Colon (tissue), 2 donors: ENCODE data around the gene TUBG2.

Experiments
- FAIRE-seq: peaks from 2 replicates; lab custom pipeline; 2012; peaks lifted over from hg19 to GRCh38; lab: Jason Lieb, UNC
- donor health status: control.
- donor health status: control.

The TUBG2 gene

DNA sequence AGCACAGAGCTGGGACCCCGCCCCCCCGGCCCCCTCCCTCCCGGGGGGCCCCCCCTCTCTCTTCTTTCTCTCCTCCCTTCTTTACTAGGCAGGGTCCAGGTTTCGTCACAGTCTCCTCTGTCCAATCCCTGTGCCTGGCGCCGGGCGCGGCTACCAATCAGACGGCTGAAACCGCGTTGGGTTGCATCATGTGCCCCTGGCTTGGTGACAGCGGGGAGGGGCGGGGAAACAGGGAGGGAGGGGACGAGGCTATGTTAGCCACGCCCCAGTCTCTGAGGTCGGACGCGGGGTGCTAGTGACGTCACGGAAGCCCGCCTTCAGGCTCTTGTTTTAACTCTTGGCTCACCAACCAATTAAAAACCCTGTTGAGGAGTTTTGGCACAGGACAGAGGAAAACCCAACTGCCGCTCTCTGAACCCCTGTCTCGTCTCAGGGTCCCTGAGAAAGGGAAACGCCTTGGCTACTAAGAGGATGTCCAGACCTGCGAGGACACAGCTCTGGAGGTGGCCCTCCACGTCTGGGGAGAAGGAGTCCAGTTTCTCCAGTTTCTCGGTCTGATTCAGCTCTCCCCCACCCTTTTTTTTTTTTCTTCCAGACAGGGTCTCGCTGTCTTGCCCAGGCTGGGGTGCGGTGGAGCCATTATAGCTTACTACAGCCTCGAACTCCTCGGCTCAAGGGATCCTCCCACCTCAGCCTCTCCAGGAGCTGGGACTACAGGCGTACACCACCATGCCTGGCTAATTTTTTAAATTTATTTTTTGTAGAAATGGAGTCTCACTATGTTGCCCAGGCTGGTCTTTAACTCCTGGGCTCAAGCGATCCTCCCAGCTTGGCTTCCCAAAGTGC lies 18.2 kb downstream of the TUBG2 start:
- FAIRE-seq = peak; percentile 33

DNA sequence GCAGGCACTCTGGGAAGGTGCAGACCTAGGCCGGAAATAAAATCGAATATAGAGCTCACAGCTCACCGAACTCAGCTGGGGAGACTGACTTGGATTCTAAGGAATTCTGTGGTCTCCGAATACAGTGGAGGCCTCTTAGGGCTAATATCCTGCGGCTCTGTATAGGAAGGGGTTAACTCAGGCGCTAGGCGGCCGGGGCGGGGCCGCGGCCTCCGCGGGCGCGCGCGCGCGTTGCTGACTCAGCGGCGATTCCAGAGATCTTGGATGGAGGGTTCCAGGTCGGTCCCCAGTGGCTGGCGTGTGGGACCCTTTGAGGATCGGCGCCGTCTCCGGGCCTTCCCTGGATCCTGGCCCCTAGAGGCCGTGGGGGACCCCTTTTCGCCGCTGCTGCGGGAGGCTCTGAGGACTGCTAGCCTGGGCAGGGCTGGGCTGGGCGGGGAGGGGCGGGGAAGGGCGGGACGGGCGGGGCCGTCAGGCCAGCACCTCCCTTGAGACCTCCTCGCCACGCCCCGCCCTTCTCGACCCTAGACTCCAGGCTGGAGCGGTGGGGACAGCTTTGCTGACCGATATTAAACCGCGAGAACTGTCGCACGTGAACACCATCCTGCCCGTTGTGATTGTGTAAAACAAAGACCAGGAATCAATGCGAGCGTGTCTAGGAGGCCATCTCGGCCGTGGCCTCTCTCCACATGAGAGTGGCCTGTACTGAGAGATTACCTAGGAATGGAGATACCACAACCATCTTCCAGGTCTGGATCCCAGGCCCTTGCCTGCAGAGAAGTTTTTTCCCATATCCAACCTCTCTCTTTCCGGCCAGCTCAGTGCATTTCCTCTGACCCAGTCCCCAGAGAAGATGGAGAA lies 19.1 kb downstream of the TUBG2 start:
- no peak for FAIRE-seq

DNA sequence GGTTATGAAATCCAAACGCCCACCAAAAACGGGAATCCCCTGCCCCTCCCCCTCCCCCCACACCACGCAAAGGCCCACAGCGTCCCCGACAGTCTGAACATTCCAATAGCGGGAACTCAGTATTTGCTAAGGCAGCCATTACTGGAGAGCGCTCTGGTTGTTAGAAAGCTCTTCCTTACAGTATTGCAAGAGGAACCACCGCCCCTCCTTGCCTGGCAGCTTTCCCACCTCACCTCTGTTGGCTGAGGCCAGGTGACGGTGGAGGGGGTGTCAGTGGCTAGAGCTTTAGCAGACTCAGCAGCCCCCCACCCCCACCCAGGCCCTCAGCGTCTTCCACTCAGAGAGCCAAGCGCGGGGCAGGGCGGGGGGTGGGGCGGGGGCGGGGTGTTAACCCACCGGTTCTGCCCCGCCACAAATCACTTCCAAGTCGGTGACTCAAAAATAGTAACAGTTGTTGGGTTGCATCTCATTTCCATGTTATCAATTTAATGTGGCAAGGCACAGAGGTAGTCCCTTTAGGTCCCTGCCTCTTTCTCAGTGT lies 19.9 kb downstream of the TUBG2 start:
- no peak for FAIRE-seq

DNA sequence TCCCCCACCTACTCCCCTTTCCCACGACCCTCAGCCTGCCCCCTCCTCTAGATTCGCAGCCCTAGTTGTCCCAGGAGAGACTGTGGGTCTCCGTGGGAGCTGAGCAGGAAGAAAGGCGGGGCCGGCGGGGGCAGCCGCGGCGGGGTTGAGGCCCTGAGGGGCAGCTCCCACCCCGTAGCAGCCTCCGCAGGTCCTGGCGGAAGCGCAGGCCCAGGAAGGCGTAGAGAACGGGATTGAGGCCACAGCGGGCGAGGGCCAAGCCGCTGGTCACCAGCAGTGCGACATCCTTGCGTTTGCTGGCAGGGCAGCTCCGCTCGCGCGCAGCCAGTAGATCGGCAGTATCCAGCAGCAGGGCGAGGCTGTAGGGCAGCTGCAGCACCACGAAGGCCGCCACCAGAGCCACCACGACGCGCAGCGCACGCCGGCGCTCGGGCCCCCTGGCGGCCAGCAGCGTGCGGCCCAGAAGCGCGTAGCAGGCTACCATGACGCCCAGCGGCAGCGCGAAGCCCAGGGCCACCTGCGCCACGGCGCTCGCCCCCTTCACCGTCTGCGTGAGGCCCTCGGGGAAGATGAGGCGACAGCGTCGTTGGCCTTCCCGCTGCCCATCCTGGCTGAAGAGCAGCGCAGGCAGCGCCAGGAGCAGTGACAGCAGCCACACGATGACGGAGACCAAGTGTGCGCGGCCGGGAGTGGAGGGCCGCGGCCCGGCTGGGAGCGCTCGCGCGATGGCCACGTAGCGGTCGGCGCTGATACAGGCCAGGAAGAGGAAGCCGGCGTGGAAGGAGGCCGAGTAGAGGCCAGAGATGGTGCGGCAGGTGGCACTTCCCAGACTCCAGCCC lies 20.6 kb downstream of the TUBG2 start:
- FAIRE-seq = no peak

DNA sequence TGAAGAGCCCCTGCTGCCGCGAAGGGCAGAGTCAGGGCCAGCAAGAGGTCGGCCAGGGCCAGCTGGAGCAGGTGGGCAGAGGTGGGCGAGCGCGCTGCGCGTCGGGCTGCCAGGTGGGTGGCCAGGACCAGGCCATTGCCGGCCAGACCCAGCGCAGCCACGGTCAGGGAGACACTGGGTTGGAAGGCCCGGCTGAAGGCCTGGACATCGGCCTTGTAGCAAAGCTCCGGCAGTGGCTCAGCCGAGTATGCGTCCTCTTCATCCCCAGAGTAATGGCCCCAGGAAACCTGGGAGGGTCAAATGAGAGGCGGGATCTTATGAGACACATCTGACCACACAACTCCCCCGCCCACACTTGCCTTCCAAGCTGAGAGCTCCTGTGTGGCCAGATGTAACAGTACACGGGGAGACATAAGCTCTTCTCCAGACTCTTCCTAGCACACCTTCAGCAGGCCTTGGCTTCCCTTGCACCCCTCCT lies 21.3 kb downstream of the TUBG2 start:
- FAIRE-seq = no peak

DNA sequence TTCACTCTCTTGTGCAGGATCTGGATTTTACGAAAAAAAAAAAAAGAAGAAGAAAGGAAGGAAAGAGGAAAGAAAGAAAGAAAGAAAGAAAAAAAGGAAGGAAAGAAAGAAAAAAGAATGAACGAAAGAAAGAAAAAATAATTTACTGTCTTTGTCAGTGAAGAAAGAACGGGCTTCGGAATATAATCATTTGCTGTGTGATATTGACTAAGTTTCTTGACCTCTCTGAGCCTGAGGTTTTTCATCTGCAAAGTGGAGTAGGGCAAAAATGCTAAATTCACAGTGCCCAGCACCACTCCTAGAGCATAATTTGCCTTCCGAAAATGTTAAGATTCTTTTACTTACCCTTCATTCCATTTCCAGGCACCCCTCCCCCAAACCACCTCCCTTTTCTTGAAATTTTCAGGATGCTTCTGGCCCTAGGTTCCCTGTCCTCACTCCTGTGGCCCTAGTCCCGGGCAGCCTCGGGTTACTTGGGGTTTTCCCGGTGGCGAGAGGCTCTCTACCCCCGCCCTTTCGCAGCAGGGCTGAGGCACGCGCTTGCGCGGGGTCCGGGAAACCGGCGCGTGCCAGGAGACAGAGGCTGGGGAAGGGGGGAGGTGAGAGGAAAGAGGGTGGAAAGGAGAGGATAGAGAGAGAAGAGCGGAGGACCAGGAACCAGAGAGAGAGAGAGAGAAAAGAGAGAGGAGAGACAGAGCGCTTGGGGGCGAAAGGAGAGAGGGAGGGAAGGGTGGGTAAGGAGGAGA lies 23.1 kb downstream of the TUBG2 start, which contains the start of gene CNTNAP1:
CNTNAP1 (plus strand) TSS at position 556 of the 746 bp plus-strand sequence. CDS start 299 bp downstream, outside the sequence.
- no peak for FAIRE-seq

DNA sequence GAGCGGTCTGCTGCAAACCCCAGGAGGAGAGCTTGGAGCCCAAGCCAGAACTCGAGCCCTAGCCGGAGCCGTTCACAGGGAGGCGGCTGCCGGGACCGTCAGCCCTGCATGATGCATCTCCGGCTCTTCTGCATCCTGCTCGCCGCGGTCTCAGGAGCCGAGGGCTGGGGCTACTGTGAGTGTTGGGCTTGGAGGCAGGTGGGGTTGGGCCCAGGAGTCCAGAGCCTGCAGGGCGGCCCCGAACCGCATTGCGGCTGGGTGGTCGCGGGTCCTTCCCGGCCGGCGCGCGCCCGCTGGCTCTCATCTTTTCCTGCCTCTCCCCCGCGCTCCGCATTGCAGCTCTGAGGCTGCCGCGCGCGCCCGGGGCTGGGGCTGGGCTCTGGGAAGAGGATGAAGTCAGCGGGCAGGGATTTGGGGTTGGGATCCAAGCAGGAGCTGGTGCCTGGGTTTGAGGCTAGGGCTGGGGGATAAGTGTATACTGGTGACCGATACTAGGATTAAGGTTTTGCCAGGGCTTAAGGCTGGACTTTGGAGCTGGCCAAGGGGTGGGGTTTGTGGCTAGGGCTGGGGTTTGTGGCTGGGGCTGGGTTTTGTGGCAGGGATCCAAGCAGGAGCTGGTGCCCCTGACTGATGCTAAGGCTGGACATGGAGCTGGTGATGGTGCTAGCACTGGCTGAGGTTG lies 23.8 kb downstream of the TUBG2 start:
- FAIRE-seq = no peak

DNA sequence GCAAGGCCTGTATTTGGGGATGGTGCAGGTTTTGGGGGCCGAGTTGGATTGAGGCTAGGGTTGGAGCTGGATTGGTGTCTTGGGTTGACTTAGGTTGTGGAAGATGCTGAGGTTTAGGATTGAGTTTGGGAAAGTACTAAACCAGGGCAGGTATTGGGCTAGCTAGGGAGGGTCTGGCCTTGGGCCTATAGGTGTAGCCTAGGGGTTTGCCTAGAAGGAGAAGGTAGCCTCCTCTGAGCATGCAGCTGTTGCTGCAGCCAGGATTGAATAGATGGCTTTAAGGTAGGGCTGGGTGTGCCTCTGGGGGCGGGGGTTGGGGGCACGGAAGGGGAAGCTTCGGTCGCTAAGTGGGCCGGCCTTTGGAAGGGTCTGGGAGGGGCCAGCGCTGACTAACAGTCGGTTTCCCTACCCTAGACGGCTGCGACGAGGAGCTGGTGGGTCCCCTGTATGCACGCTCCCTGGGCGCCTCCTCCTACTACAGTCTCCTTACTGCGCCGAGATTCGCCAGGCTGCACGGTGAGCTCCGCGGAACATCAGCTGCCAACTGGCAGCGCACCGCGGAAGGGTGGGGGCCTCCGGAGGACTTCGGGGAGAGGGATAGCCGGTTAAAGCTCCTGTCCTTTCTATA lies 24.4 kb downstream of the TUBG2 start:
- FAIRE-seq = no peak

DNA sequence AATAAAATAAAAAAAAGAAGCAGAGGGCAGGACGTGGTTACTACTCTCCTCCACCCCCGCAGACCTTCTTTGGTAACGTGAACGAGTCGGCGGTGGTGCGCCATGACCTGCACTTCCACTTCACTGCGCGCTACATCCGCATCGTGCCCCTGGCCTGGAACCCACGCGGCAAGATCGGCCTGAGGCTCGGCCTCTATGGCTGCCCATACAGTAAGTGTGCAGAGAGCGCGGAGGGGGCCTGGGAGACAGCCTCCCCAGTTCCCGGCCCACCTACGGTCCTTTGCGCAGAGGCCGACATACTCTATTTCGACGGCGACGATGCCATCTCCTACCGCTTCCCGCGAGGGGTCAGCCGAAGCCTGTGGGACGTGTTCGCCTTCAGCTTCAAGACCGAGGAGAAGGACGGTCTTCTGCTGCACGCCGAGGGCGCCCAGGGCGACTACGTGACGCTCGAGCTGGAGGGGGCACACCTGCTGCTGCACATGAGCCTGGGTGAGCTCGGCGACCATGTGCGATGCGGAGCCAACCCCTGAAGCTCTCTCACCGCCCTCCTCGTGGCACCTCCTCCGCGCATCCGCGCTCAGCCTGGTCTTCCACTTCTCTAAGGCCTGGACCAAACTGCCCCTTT lies 26.0 kb downstream of the TUBG2 start:
- no peak for FAIRE-seq

DNA sequence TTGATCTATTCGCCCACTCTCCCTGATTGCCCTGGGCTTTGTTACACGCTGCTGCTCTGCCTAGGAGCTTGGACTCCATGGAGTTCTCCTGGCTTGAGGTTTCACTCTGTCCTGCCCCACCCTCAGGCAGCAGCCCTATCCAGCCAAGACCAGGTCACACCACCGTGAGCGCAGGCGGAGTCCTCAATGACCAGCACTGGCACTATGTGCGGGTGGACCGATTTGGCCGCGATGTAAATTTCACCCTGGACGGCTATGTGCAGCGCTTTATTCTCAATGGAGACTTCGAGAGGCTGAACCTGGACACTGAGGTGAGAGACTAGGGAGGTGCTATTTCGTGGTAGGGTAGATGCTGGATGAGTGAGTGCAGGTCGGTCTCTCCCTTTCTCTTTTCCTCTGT lies 26.7 kb downstream of the TUBG2 start:
- no peak for FAIRE-seq

DNA sequence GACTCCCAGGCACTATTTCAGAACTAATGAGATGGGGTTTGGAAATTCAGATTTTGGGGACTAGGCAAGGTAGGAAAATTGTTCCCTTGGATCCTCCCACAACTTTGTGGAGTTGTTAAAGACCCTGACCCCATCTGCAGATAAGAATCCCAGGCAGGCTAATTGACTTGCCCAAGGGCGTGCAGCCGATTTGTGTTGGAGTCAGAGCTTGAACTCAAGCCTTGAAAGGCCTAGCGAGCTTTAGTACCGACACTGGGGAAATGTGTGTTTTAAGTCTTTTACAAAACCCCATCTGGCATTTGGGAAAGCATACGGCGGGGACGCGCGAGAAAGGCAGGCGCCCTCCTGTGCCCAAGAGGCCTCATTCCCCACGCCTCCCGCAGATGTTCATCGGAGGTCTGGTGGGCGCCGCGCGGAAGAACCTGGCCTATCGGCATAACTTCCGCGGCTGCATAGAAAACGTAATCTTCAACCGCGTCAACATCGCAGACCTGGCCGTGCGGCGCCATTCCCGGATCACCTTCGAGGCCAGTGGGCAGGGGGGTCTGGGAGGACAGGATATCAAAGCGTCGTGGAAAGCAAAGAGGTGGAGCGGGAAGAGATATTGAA lies 27.5 kb downstream of the TUBG2 start:
- no peak for FAIRE-seq

DNA sequence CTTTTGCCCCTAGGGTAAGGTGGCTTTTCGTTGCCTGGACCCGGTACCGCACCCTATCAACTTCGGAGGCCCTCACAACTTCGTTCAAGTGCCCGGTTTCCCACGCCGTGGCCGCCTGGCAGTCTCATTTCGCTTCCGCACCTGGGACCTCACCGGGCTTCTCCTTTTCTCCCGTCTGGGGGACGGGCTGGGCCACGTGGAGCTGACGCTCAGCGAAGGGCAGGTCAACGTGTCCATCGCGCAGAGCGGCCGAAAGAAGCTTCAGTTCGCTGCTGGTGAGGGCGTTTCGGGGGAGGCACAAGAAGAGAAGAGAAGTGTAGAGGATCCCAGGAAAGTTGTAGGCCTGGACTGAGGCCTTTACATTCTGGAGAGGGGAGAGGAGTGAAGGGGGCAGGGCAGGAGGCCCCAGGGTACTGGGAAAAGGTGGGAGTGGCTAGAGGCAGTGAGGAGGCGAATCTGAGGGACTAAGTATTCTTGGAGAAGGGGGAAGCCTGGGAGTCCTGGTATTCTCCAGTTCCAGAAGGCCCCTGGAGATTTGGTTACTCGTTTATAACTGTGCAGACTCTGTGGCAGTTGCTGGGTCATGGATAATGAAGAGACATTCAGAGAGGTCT lies 28.7 kb downstream of the TUBG2 start:
- FAIRE-seq = no peak

DNA sequence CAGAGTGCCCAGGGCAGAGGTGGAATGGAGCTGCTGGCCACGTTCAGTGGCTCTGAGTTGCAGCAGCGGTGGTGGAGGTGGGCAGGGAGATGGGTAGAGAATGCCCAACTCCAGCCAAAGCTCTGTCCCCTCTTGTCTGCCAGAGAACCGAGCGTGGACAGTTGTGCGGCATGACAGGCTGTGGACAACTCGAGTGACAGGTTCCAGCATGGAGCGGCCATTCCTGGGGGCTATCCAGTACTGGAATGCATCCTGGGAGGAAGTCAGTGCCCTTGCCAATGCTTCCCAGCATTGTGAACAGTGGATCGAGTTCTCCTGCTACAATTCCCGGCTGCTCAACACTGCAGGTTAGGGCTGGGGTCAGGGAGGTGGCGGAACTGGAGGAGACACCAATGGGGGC lies 31.5 kb downstream of the TUBG2 start:
- no peak for FAIRE-seq

DNA sequence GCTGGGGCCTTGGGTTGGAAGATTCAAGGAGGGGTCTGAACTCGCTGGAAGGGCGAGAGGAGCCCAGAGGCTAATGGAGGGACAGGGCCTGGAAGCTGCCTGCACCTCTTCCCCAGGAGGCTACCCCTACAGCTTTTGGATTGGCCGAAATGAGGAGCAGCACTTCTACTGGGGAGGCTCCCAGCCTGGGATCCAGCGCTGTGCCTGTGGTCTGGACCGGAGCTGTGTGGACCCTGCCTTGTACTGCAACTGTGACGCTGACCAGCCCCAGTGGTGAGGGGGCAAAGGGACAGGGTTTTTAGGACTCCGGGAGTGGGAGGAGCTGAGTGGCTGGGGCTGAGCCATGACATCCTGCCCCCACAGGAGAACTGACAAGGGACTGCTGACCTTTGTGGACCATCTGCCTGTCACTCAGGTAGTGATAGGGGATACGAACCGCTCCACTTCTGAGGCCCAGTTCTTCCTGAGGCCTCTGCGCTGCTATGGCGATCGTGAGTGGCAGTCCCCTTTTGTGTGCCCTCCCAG lies 32.0 kb downstream of the TUBG2 start:
- no peak for FAIRE-seq

DNA sequence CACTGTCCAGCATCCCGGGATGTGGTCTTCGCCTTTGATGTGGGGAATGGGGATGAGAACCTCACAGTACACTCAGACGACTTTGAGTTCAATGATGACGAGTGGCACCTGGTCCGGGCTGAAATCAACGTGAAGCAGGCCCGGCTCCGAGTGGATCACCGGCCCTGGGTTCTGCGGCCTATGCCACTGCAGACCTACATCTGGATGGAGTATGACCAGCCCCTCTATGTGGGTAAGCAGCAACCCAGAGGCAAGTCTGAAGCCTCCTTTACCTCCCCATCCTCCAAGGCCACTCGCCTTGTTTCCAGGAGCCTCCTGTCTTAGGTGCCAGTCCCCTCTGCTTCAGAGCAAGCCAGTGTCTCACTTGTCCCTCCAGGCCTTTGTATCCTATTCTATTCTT lies 33.4 kb downstream of the TUBG2 start:
- no peak for FAIRE-seq

DNA sequence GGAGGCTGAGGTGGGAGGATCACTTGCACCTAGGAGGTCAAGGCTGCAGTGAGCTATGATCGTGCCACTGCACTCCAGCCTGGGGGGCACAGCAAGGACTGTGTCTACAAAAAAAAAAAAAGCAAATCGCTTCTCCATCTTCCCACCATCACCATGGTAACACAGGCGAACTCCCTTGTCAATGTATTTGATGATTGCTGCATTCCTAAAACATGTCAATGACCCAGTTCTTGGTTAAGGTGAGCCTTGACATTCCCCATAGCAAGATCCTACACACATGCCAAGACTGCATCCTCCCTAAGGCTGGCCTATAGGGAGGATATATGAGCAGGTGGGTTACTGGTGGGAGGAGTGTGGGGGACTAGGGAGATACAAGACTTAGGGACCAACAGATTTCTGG lies 35.4 kb downstream of the TUBG2 start:
- no peak for FAIRE-seq

DNA sequence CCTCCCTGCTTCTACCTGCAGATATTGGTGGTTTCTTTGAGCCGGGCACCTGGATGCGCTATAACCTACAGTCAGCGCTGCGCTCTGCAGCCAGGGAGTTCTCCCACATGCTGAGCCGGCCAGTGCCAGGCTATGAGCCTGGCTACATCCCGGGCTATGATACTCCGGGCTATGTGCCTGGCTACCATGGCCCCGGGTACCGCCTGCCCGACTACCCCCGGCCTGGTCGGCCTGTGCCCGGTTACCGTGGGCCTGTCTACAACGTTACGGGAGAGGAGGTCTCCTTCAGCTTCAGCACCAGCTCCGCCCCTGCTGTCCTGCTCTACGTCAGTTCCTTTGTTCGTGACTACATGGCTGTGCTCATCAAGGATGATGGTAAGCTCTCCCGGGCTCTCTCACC lies 36.4 kb downstream of the TUBG2 start:
- FAIRE-seq = no peak

DNA sequence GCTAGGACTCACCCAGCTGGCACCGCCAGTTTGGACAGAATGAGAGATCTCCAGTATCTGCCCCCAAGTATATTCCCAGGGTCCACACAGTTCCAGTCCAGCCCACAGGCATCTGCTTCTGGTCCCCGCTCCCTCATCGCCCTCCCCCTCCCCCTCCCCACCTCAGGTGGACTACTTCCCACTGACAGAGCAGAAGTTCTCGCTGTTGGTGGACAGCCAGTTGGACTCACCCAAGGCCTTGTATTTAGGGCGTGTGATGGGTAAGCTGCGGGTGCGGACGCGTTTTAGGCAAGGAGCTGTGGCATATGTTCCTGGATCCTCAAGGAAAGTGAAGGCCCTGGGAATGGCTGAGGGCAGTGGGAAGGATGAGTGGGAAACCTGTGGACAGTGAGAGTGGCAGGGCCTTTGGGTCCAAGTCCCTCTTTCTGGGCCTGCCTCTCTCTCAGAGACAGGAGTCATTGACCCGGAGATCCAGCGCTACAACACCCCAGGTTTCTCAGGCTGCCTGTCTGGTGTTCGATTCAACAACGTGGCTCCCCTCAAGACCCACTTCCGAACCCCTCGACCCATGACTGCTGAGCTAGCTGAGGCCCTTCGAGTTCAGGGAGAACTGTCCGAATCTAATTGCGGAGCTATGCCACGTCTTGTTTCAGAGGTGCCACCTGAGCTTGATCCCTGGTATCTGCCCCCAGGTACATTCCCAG lies 38.2 kb downstream of the TUBG2 start:
- FAIRE-seq = no peak
